ENCODE data around the gene CD40. TPM values are rescaled to one million over a fixed set of nuclear protein-coding genes. Genes with fewer than 3 reads are reported as not detected.

Gene CD40
- total RNA-seq, 1 experiment from 2014 or later = 7.8 TPM

- Histone ChIP-seq H3T11ph (ENCODE audit: low read length) (no peak overlapping the region), H3K9me3 (ENCODE audit: control insufficient read depth, low read depth, low read length) (no peaks in the 10 kb centered on the region), H3K27ac (ENCODE audit: insufficient read length, low read depth, low read length) (no peak overlapping the region), H4K20me1 (ENCODE audit: control insufficient read depth, insufficient read depth, insufficient read length) (no peaks in the 10 kb centered on the region), H3K79me2 (ENCODE audit: insufficient read depth, low read length) (no peaks in the 10 kb centered on the region), H3K14ac (ENCODE audit: insufficient read depth, low read length) (no peak overlapping the region), H3K18ac (ENCODE audit: insufficient read length, low read depth, low read length) (no peak overlapping the region), H2BK120ac (ENCODE audit: low read depth, low read length, poor library complexity, severe bottlenecking) (no peak overlapping the region), H2BK15ac (ENCODE audit: low read depth, low read length) (no peak overlapping the region), H3K9ac (ENCODE audit: extremely low read depth, insufficient read length, low read length) (no peak overlapping the region), H2AK5ac (ENCODE audit: insufficient read length, low read length) (no peak overlapping the region), H3K56ac (ENCODE audit: insufficient read length, low read depth, low read length) (no peak overlapping the region), H3K23me2 (ENCODE audit: insufficient read length, low read depth, low read length, poor library complexity, severe bottlenecking) (no peaks in the 10 kb centered on the region), H3K4me1 (ENCODE audit: insufficient read depth, low read length) (no peaks in the 10 kb centered on the region), H3K4ac (ENCODE audit: low read depth, low read length) (no peak overlapping the region), H3K79me1 (ENCODE audit: insufficient read depth, low read depth, low read length, poor library complexity, severe bottlenecking) (no peaks in the 10 kb centered on the region), H4K5ac (ENCODE audit: insufficient read length, low read depth, low read length) (no peak overlapping the region), H2BK5ac (ENCODE audit: insufficient read length, low read length) (no peak overlapping the region), H3K27me3 (ENCODE audit: insufficient read depth, low read length) (peaks cover 2% of the 10 kb centered on the region; the same call in 1 of the 2 replicates), H4K91ac (ENCODE audit: insufficient read length, low read depth, low read length) (no peak overlapping the region), H2AFZ (ENCODE audit: low read length) (no peak overlapping the region), H3K4me2 (ENCODE audit: insufficient read depth, insufficient read length, low read length) (no peak overlapping the region), H2BK12ac (ENCODE audit: insufficient read length, low read depth, low read length) (no peak overlapping the region), H4K8ac (replicated peaks; ENCODE audit: insufficient read length, low read depth, low read length) (no peak overlapping the region), H2BK20ac (ENCODE audit: low read depth, low read length, poor library complexity, severe bottlenecking) (no peak overlapping the region), H3K23ac (ENCODE audit: insufficient read length, low read depth, low read length) (no peak overlapping the region)
- DNase-seq = no peak
- Mint-ChIP-seq H3K4me3 (no peak overlapping the region), H3K36me3 (ENCODE audit: insufficient read depth in 1 of 3, low read depth in 3 of 3) (no peaks in the 10 kb centered on the region), H3K27me3 (ENCODE audit: low read depth) (peaks cover 58% of the 10 kb centered on the region), H3K9me3 (no peaks in the 10 kb centered on the region), H3K4me1 (peaks cover 0 to 8% of the 10 kb centered on the region in 2 experiments; a peak in 2 of 4 replicates), H3K27ac (no peak overlapping the region; a peak in 1 of 7 replicates)
- no CpG with 5 or more reads among the region's 14 CpGs for WGBS (ENCODE audit: extremely low coverage, insufficient read length, low lambda C conversion rate)
- TF ChIP-seq CTCF (conservative IDR thresholded peaks at IDR 0.05) = no peak
Measured at GRCh38 chr20:46108976-46109375, 9.1 kb upstream of the CD40 start.
